Measurements from ENCODE around the gene ADPRS. TPM values are rescaled to one million over a fixed set of nuclear protein-coding genes. Genes with fewer than 3 reads are reported as not detected.
A peak's percentile ranks its signal among the peaks of the same experiment; 100 is the strongest.

ADPRS gene
- total and polyA plus RNA-seq, 9 of the 15 experiments (the other 6 are each of a cell fraction or from before 2014, with no cell fraction given): 5.9 to 40.0 (median 27.4) TPM

GRCh38 chr1:36080801-36081200 is 7.9 kb upstream of the ADPRS start:
- ATAC-seq (no peak), DNase-seq (ENCODE audit: extremely low read depth in 1 of 4, low spot score in 3 of 4) (no peak), FAIRE-seq (peak; percentile 63)
- peak; percentile 62 for TF ChIP-seq PKNOX1 (IDR thresholded peaks at IDR 0.05)
- TF ChIP-seq E4F1 (CRISPR knock-in tag; IDR thresholded peaks at IDR 0.05; ENCODE audit: borderline replicate concordance): no peak
- Histone ChIP-seq H3K9me1 (ENCODE audit: control insufficient read depth, insufficient read depth, low read length) (no peaks in the 10 kb centered on the region), H3K9ac (ENCODE audit: insufficient read depth in 1 of 2, low read depth in 2 of 2, low read length in 2 of 2) (no peak overlapping the region), H4K20me1 (replicated peaks; ENCODE audit: control insufficient read depth, insufficient read depth, low read length) (no peaks in the 10 kb centered on the region), H3K27ac (ENCODE audit: extremely low read depth, low read depth, low read length) (no peak overlapping the region), H3K4me3 (no peak overlapping the region), H3K79me2 (ENCODE audit: control insufficient read depth, insufficient read depth, low read length) (no peaks in the 10 kb centered on the region), H3K4me1 (replicated peaks in 1 of 2; ENCODE audit: control insufficient read depth in 2 of 2, insufficient read depth in 2 of 2, low read length in 2 of 2) (peaks cover 0 to 12% of the 10 kb centered on the region in 2 experiments; a peak in 4 of 5 replicates), H3K36me3 (ENCODE audit: control insufficient read depth, insufficient read depth, low read length) (no peaks in the 10 kb centered on the region), H3K9me3 (replicated peaks; ENCODE audit: control insufficient read depth, insufficient read depth, low read depth, low read length) (no peaks in the 10 kb centered on the region), H2AFZ (ENCODE audit: low read depth, low read length) (peak overlapping the region; percentile 22), H3K27me3 (ENCODE audit: control insufficient read depth in 2 of 2, insufficient read depth in 2 of 2, low read length in 2 of 2) (no peaks in the 10 kb centered on the region), H3K4me2 (ENCODE audit: insufficient read depth, low read length) (no peak overlapping the region)
- CTCF ChIA-PET (ENCODE audit: low intra/inter-chr PET ratio): no interaction called here
- WGBS (ENCODE audit: insufficient coverage, low coverage, missing lambda C conversion rate): 34% methylated on average over 6 of the region's 6 CpGs
- POLR2A ChIA-PET: no interaction called here
- in situ Hi-C loops (cut with MboI) (no loop called here), intact Hi-C loops (cut with micrococcal nuclease) (no loop called here)
- BruUV-seq (replicated peaks): no TSS peak
